Spleen (tissue), 11 donors: ENCODE data around the gene RIC1. TPM values are rescaled to one million over a fixed set of nuclear protein-coding genes. Genes with fewer than 3 reads are reported as not detected.

Experiments used
- DNase-seq: peaks from one replicate; pipeline ENCODE4 v3.0.0-alpha.2; 2020
- H3K27ac ChIP-seq, 8 donors: fragments of 200-600 bp; sonication (generic) in 7 of 8; 1 replicate in 4 of 8; 2 replicates in 4 of 8; pipeline versions ENCODE4 v1.5.0 to v1.8.0; 2016 to 2021; ENCODE audit warnings: inconsistent platforms in 4 of 8, mild to moderate bottlenecking in 4 of 8, moderate library complexity in 1 of 8
- H3K27me3 ChIP-seq, 7 donors: fragments of 200-600 bp; sonication (generic) in 6 of 7; replicated peaks in 1 of 7; 1 replicate in 4 of 7; 2 replicates in 3 of 7; pipeline versions ENCODE4 v1.5.0 to v1.8.0; 2016 to 2021; ENCODE audit warnings: inconsistent platforms in 3 of 7, mild to moderate bottlenecking in 1 of 7
- H3K36me3 ChIP-seq, 6 donors: fragments of 200-600 bp; sonication (generic) in 5 of 6; 1 replicate in 4 of 6; 2 replicates in 2 of 6; pipeline versions ENCODE4 v1.5.0 to v1.8.0; 2016 to 2021; ENCODE audit warnings: inconsistent platforms in 2 of 6
- H3K4me1 ChIP-seq, 6 donors: fragments of 200-600 bp; sonication (generic) in 5 of 6; 1 replicate in 3 of 6; 2 replicates in 3 of 6; pipeline versions ENCODE4 v1.5.0 to v1.8.0; 2016 to 2021; ENCODE audit warnings: inconsistent platforms in 3 of 6
- H3K4me3 ChIP-seq, 8 donors: fragments of 200-600 bp; sonication (generic) in 7 of 8; 1 replicate in 4 of 8; 2 replicates in 4 of 8; pipeline versions ENCODE4 v1.5.0 to v1.8.0; 2016 to 2021; ENCODE audit warnings: inconsistent platforms in 4 of 8, mild to moderate bottlenecking in 4 of 8, moderate library complexity in 2 of 8
- H3K9me3 ChIP-seq, 8 donors: fragments of 200-600 bp; sonication (generic) in 7 of 8; 1 replicate in 4 of 8; 2 replicates in 4 of 8; pipeline versions ENCODE4 v1.5.0 to v1.8.0; 2016 to 2021; ENCODE audit warnings: inconsistent platforms in 4 of 8
- POLR2A ChIP-seq, 3 donors: fragments of 450-650 bp; IDR thresholded peaks; one replicate each; pipeline ENCODE4 v1.5.1; 2017; ENCODE audit warnings: antibody characterized with exemption in 3 of 3, mild to moderate bottlenecking in 1 of 3
- POLR2AphosphoS5 ChIP-seq, 3 donors: sonication (generic); formaldehyde crosslinking; IDR thresholded peaks; one replicate each; pipeline ENCODE4 v1.5.1; 2017; ENCODE audit warnings: antibody characterized with exemption in 3 of 3
- WGBS, 5 donors: extraction: QIAGEN DNeasy Blood & Tissue Kit in 3 of 5; methylation state at CpG; one replicate each; pipeline versions ENCODE4 v1.1.5 to v1.1.7; 2013 to 2018; 5-methylcytosine and 5-hydroxymethylcytosine counted together
- intact Hi-C: fragments of 100-400 bp; cut with DNase I; formaldehyde crosslinking; loops from one replicate; pipeline ENCODE4 v1.15.0; 2023; ENCODE audit warnings: low total_unique reads
- polyA plus RNA-seq, 3 donors: library from polyadenylated mRNA; stranded (reverse); fragments of 200-250 nt; gene quantifications; one replicate each; pipeline ENCODE4 v1.2.1, GENCODE V29; 2013
- total RNA-seq, 7 donors: library from RNA; depleted of rRNA in 3 of 7; stranded (reverse); fragments of >200 nt in 3 of 7; fragmentation: NEBNext Ultra II Directional in 4 of 7; extraction: Animal tissue kit (Norgen Biotek cat#: 25700) in 4 of 7; gene quantifications; one replicate each; pipeline versions ENCODE4 v1.1.0 to v1.2.1, GENCODE V29; 2016 to 2021
- TF ChIP-seq, protein P1 (sequence below), 11 experiments: fragments of 200-600 bp in 7 of 11; fragments of 450-650 bp in 4 of 11; sonication (generic) in 4 of 11; IDR thresholded peaks in 8 of 11; conservative IDR thresholded peaks in 3 of 11; 1 replicate in 7 of 11; 2 replicates in 4 of 11; pipeline versions ENCODE4 v1.4.0 to v1.8.0; 2016 to 2021; ENCODE audit warnings: antibody characterized with exemption in 11 of 11, inconsistent platforms in 4 of 11, mild to moderate bottlenecking in 1 of 11
- donor health status: healthy with polysubstance abuse.
- donor health status: DM: no; HTN: no; CAD: no; lungs with moderate emphysema.
- donor health status: DM: no; HTN: no; CAD: no.
- donor health status: Bipolar disorder and iron deficiency.
- donor health status: healthy.
- donor health status: DM: no; HTN: no; CAD: no.
- donor health status: DM: yes; HTN: yes; CAD: no.

The RIC1 gene
- total and polyA plus RNA-seq, 10 donors = 4.9 to 68.7 (median 34.5) TPM

DNA sequence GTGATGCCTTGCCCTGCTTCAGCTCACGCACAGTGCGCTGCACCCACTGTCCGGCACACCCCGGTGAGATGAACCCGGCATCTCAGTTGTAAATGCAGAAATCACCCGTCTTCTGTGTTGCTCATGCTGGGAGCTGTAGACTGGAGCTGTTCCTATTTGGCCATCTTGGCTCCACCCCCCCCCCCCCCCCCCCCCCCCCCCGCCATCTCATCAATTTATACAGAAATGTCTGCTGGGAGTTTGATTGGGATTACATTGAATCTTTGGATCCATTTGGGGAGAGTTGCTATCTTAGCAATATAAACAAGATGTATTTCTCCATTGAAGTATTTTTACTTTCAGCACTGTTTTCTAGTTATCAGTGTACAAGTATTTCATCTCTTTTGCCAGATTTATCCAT, 55.2 kb downstream of the RIC1 start:
- DNase-seq = no peak
- TF ChIP-seq POLR2A (IDR thresholded peaks at IDR 0.05) (no peak), POLR2AphosphoS5 (IDR thresholded peaks at IDR 0.05) (no peak)
- TF ChIP-seq, protein P1, sequence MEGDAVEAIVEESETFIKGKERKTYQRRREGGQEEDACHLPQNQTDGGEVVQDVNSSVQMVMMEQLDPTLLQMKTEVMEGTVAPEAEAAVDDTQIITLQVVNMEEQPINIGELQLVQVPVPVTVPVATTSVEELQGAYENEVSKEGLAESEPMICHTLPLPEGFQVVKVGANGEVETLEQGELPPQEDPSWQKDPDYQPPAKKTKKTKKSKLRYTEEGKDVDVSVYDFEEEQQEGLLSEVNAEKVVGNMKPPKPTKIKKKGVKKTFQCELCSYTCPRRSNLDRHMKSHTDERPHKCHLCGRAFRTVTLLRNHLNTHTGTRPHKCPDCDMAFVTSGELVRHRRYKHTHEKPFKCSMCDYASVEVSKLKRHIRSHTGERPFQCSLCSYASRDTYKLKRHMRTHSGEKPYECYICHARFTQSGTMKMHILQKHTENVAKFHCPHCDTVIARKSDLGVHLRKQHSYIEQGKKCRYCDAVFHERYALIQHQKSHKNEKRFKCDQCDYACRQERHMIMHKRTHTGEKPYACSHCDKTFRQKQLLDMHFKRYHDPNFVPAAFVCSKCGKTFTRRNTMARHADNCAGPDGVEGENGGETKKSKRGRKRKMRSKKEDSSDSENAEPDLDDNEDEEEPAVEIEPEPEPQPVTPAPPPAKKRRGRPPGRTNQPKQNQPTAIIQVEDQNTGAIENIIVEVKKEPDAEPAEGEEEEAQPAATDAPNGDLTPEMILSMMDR (IDR thresholded peaks at IDR 0.05 in 8 of 11, conservative IDR thresholded peaks at IDR 0.05 in 3 of 11) = no peak
- H3K27me3 ChIP-seq = no peaks in the 10 kb centered on the region
- H3K4me1 ChIP-seq = peaks cover 0 to 20% (median 0%) of the 10 kb centered on the region in 6 donors
- intact Hi-C loops = no loop called here
- H3K4me3 ChIP-seq = no peak overlapping the region
- 88 to 100% (median 99%) methylated on average over 7 of the region's 7 CpGs for WGBS, 5 donors
- H3K36me3 ChIP-seq = peaks cover 0 to 16% (median 0%) of the 10 kb centered on the region in 6 donors
- peaks cover 0 to 41% (median 21%) of the 10 kb centered on the region in 8 donors for H3K9me3 ChIP-seq
- no peak overlapping the region for H3K27ac ChIP-seq

- Histone ChIP-seq H3K27me3 (no peaks in the 10 kb centered on the region), H3K4me1 (peaks cover 0 to 20% (median 0%) of the 10 kb centered on the region in 6 donors), H3K27ac (no peak overlapping the region), H3K4me3 (no peak overlapping the region), H3K9me3 (peaks cover 0 to 19% (median 12%) of the 10 kb centered on the region in 8 donors), H3K36me3 (peaks cover 0 to 25% (median 0%) of the 10 kb centered on the region in 6 donors)
- intact Hi-C loops = no loop called here
- 41 to 77% (median 52%) methylated on average over 1 of the region's 1 CpG for WGBS, 5 donors
- no peak for DNase-seq
- no peak for TF ChIP-seq POLR2AphosphoS5 (IDR thresholded peaks at IDR 0.05)
- TF ChIP-seq, protein P1 (IDR thresholded peaks at IDR 0.05 in 8 of 11, conservative IDR thresholded peaks at IDR 0.05 in 3 of 11) = no peak
- no peak for TF ChIP-seq POLR2A (IDR thresholded peaks at IDR 0.05)
Observed at GRCh38 chr9:5688109-5688508, 59.2 kb downstream of the RIC1 start.

DNA sequence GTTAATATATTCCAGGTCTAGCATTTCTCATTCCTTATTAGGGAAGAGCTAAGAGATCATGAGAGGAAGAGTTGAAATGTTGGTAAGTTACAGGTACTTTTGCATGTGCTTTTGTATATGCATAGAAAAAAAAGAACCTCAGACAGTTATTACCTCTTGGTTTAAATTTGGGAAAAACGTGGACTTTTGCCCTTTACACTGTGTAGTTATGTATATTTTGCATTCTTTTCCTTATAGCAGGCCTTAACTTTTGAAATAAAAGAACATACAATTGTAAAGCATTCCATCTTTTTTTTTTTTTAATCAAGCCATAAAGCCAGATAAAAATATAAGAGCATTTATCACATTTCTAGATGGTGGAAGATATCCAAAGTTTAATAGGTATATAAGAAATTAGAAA, 61.4 kb downstream of the RIC1 start:
- WGBS, 5 donors = 92 to 98% (median 96%) methylated on average over 1 of the region's 1 CpG
- no peak overlapping the region for H3K4me3 ChIP-seq
- DNase-seq = no peak
- H3K4me1 ChIP-seq = peaks cover 0 to 20% (median 0%) of the 10 kb centered on the region in 6 donors
- TF ChIP-seq, protein P1 (IDR thresholded peaks at IDR 0.05 in 8 of 11, conservative IDR thresholded peaks at IDR 0.05 in 3 of 11) = no peak
- TF ChIP-seq POLR2A (IDR thresholded peaks at IDR 0.05) (no peak), POLR2AphosphoS5 (IDR thresholded peaks at IDR 0.05) (no peak)
- no peaks in the 10 kb centered on the region for H3K9me3 ChIP-seq
- intact Hi-C loops = no loop called here
- H3K36me3 ChIP-seq = peaks cover 0 to 12% (median 0%) of the 10 kb centered on the region in 6 donors
- H3K27ac ChIP-seq = no peak overlapping the region
- H3K27me3 ChIP-seq = no peaks in the 10 kb centered on the region

DNA sequence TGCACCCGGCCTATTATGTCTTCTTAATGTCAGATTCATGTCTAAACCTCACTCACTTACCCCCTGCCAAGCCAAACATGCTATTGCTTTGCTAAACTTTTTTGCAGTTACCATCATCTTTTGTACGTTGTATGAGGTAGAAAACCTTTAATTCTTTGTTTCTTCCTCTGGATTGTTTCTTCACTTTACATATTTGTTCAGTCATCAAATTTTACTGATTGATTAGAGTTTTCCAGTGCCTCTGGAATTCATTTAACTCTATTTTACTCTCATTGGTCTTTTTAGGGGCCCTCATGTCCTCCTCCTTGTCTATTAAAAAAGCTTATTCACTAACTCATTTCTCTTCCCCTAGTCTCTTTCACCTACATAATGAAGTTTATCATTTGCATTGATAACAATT, 67.0 kb downstream of the RIC1 start:
- Histone ChIP-seq H3K4me3 (no peak overlapping the region), H3K4me1 (no peaks in the 10 kb centered on the region), H3K27ac (no peak overlapping the region), H3K36me3 (peaks cover 0 to 6% (median 0%) of the 10 kb centered on the region in 6 donors), H3K9me3 (no peaks in the 10 kb centered on the region), H3K27me3 (no peaks in the 10 kb centered on the region)
- no peak for DNase-seq
- intact Hi-C loops = no loop called here
- 92 to 96% (median 95%) methylated on average over 2 of the region's 2 CpGs for WGBS, 5 donors
- TF ChIP-seq, protein P1 (IDR thresholded peaks at IDR 0.05 in 8 of 11, conservative IDR thresholded peaks at IDR 0.05 in 3 of 11) = no peak
